GM19193 (cell line): ENCODE data around the gene HDAC1.

Experiments used
- POLR2A ChIP-seq: IDR thresholded peaks from 4 replicates; pipeline ENCODE4 v1.6.1; 2011; ENCODE audit not compliant: insufficient read depth, insufficient read length; ENCODE audit errors: extremely low read depth

Gene HDAC1

GRCh38 chr1:32266921-32267591 is 24.8 kb upstream of the HDAC1 start:
- TF ChIP-seq POLR2A: no peak

GRCh38 chr1:32269744-32270143 is 22.1 kb upstream of the HDAC1 start:
- no peak for TF ChIP-seq POLR2A

- no peak for TF ChIP-seq POLR2A
These were observed 19.1 kb upstream of the HDAC1 start for GRCh38 chr1:32272557-32273390.

- TF ChIP-seq POLR2A: no peak
These were observed 18.3 kb upstream of the HDAC1 start for GRCh38 chr1:32273391-32274208.

DNA sequence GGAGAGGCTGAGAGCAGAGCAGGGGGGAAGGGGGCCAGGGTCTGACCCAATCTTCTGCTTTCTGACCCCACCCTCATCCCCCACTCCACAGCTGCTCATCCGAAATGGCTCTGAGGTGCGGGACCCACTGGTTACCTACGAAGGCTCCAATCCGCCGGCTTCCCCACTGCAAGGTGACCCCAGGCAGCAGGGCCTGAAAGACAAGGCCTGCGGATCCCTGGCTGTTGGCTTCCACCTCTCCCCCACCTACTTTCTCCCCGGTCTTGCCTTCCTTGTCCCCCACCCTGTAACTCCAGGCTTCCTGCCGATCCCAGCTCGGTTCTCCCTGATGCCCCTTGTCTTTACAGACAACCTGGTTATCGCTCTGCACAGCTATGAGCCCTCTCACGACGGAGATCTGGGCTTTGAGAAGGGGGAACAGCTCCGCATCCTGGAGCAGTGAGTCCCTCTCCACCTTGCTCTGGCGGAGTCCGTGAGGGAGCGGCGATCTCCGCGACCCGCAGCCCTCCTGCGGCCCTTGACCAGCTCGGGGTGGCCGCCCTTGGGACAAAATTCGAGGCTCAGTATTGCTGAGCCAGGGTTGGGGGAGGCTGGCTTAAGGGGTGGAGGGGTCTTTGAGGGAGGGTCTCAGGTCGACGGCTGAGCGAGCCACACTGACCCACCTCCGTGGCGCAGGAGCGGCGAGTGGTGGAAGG is 17.1 kb upstream of the HDAC1 start:
- no peak for TF ChIP-seq POLR2A

- no peak for TF ChIP-seq POLR2A
These were observed 16.5 kb upstream of the HDAC1 start for GRCh38 chr1:32275424-32275823.

- TF ChIP-seq POLR2A: no peak
These were observed 15.7 kb upstream of the HDAC1 start for GRCh38 chr1:32276032-32276782.

- TF ChIP-seq POLR2A: no peak
These were observed 6.2 kb upstream of the HDAC1 start for GRCh38 chr1:32285658-32286057.

DNA sequence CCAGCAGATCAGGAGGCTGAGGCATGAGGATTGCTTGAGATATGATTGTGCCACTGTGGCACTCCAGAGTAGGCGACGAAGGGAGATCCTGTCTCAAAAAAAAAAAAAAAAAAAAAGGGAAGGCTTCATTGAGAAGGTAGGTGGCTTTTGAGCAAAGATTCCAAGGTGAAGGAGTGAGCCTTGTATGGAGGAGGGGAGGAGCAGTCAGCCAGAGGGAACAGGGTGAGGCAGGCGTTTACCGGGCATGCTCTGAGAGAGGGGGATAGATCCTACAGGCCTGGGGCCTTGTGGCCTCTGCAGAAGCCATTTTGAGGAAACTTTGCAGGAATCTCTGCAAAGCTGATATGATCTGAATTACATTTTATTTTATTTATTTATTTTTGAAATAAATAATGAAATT is 5.1 kb upstream of the HDAC1 start:
- no peak for TF ChIP-seq POLR2A

GRCh38 chr1:32289256-32289655 is 2.6 kb upstream of the HDAC1 start:
- TF ChIP-seq POLR2A: no peak

DNA sequence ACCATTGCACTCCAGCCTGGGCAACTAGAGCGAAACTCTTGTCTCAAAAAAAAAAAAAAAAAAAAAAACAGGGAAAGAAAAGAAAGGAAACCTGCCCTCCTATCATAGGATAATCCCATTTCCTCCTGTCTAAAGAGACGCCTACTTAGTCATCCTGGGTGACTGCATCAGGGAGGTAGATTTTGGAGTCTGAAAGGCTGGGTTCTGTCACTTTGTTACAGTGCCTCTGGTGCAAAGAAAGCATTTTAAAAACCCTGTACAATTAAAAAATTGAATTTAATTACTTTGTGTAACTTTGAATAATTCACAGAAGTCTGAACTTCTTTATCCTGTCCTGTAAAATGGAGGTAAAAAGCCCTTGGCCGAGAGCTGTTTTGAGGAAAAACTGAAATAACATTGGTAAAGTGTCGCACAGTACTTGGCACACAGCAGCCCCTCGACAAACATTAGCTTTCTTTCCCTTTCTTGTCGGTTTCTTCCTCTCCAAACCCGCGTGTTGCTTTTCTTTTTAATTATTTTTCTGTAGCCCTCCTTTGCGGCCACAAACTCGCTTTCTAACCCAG is 657 bp upstream of the HDAC1 start:
- TF ChIP-seq POLR2A: no peak

DNA sequence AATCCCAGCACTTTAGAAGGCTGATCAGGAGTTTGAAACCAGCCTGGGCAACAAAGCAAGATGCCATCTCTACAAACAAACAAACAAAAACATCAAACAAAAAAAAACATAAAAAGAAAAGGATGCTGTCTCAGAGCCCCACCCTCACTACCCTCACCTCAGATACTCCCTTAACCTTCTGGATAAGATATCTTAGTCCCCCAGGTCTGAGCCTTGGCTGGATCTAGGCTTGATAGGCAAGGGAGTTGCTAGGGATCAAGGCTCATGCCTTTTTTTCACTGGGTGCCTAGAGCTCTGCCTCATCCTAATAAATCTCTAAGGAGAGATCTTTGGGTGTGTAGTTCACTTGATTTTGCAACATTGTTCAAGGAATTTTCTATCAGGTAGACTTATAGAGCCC is 7.4 kb downstream of the HDAC1 start:
- TF ChIP-seq POLR2A: no peak

- no peak for TF ChIP-seq POLR2A
These were observed 11.5 kb downstream of the HDAC1 start for GRCh38 chr1:32303358-32303757.

- no peak for TF ChIP-seq POLR2A
These were observed 12.2 kb downstream of the HDAC1 start for GRCh38 chr1:32303997-32304622.

DNA sequence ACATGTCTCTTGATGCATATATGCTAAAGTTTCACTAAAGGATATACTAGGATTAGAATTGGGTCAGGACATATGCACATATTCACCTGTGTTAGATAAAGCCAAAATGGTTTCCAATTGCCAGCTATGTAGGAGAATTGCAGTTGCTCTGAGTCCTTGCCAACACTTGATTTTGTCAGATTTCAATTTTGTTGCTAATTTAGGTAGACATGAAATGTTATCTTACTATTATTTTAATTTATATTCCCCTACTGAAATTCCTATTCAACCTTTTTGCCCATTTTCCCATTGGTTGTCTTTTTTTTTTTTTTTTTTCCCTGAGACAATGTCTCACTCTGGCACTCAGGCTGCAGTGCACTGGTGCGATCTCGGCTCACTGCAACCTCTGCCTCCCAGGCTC is 13.4 kb downstream of the HDAC1 start:
- no peak for TF ChIP-seq POLR2A
